Measurements from ENCODE around the gene MAU2. TPM values are rescaled to one million over a fixed set of nuclear protein-coding genes. Genes with fewer than 3 reads are reported as not detected.
"Not testable (repeated sequence)": the region's sequence is repeated elsewhere in the genome, so short reads cannot be mapped to it uniquely, and the experiment has no call there.

MAU2 gene
- total RNA-seq, 2 experiments from 2014 or later: 103 to 105 TPM

DNA sequence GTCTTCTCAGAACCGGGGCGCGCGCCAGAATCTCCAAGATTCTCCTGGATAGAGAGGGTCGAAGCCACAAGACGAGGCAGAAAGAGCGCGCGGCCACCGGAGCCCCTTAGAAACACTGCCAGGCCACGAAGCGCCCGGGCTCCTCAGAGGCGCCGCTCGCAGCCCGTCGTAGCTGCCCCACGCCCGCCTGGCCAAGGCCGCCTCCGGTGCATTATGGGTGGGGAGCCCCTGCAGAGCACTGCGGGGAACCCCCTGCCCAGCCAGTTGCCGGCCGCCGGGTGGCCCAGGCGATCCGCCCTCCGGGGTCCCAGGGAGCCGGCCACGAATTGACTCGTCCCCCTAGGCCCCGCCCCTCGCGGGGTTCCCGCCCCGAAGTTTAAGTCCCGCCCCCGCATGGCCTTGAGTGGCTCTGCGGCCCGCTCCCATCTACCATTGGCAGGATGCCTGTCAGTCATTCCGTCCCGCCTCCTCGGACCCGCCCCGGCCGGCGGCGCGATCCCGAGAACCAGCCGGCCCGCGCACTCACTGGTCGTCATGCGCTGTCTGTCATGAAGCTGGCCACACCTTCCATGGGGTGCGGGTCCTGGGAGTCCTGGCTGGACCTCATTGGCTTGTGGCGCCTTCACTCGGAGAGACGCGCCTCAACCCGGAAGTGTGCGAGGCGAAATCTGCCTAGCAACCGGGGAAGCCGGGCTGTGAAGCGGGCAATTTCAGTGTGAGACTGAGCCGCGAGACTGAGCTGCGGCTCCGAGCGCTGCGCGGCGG is 64.7 kb downstream of the MAU2 start:
- Mint-ChIP-seq H3K4me1 (peaks cover 35% of the 10 kb centered on the region), H3K36me3 (peaks cover 17% of the 10 kb centered on the region), H3K4me3 (peak overlapping the region; percentile 89), H3K27ac (peak overlapping the region; percentile 93), H3K9me3 (no peaks in the 10 kb centered on the region), H3K27me3 (no peaks in the 10 kb centered on the region)
- POLR2A ChIA-PET: interaction anchor here (0.8 to 1.9 kb wide), 11 partner anchors 8 to 182 kb away, joined by 3 to 19 read pairs (median 4); partner anchors contain the start of gene GATAD2A
- DNase-seq: peak; percentile 99
- ATAC-seq (ENCODE audit: low read depth): peak; percentile 95

DNA sequence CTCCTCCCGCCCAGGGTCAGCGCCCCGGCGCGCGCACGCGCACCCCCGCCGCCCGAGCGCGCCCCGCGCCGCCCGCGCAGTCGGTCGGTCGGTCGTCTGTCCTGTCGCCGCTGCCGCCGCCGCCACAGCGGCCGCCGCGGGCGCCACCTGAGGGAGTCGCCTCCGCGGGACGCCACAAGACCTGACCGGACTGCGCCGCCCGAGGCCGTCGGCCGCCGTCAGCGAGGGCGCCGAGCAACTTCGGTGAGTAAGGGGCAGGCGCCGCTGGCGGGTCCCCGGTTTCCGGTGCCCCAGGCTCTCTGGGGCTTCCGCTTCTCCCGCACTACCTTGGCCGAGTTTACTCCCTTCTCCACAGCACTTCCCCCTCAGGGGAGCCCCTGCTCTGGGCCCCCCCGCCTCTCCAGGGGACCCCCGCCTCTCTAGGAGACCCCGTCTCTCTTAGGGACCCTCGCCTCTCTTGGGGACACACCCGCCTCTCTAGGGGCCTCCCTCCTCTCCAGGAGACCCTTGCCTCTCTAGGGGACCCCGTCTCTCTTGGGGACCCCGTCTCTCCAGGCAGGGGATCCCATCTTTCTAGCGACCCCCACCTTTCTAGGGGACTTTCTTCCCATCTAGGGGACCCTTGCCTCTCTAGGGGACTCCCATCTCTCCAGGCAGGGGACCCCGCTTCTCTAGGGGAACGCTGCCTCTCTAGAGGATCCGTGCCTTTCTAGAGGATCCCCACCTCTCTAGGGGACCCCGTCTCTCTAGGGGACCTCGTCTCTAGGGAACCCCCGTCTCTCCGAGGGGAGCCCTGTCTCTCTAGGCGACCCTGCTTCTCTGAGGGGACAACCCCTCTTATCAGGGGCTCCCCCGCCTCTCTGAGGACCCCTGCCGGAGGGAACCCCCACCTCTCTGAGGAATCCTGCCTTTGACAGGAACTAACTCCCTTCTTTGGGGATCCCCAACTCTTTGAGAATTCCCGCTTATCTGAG is 65.6 kb downstream of the MAU2 start:
- H3K4me1 Mint-ChIP-seq: peaks cover 41% of the 10 kb centered on the region
- no peaks in the 10 kb centered on the region for H3K9me3 Mint-ChIP-seq
- peaks cover 23% of the 10 kb centered on the region for H3K36me3 Mint-ChIP-seq
- H3K4me3 Mint-ChIP-seq: peak overlapping the region; percentile 89
- ATAC-seq (ENCODE audit: low read depth) (peak; percentile 28), DNase-seq (no peak)
- peak overlapping the region; percentile 96 for H3K27ac Mint-ChIP-seq
- POLR2A ChIA-PET: interaction anchor here (0.8 to 1.9 kb wide), 10 partner anchors 9 to 125 kb away, joined by 3 to 19 read pairs (median 5); partner anchors contain the start of gene GATAD2A
- no peaks in the 10 kb centered on the region for H3K27me3 Mint-ChIP-seq

DNA sequence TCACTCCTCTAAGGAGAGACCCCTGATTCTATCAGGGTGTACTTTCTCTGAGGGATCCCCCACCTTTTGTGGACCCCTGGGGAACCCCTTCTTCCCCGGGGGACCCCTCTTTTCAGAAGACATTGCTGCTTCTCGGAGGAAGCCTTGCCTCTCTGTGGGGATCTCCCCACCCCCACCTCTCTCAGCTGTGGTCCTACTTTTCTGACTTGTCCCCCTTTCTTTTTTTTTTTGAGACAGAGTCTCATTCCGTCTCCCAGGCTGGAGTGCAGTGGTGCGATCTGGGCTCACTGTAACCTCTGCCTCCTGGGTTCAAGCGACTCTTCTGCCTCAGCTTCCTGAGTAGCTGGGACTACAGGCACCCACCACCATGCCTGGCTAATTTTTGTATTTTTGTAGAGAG is 66.5 kb downstream of the MAU2 start:
- H3K9me3 Mint-ChIP-seq: no peaks in the 10 kb centered on the region
- no peaks in the 10 kb centered on the region for H3K27me3 Mint-ChIP-seq
- peak overlapping the region; percentile 89 for H3K4me3 Mint-ChIP-seq
- peaks cover 23% of the 10 kb centered on the region for H3K36me3 Mint-ChIP-seq
- peaks cover 44% of the 10 kb centered on the region for H3K4me1 Mint-ChIP-seq
- peak overlapping the region; percentile 96 for H3K27ac Mint-ChIP-seq
- no peak for ATAC-seq (ENCODE audit: low read depth)
- POLR2A ChIA-PET: interaction anchor here (1.1 kb wide), 1 partner anchor 14 kb away, joined by 4 read pairs; no protein-coding TSS in a partner anchor
- no peak for DNase-seq

DNA sequence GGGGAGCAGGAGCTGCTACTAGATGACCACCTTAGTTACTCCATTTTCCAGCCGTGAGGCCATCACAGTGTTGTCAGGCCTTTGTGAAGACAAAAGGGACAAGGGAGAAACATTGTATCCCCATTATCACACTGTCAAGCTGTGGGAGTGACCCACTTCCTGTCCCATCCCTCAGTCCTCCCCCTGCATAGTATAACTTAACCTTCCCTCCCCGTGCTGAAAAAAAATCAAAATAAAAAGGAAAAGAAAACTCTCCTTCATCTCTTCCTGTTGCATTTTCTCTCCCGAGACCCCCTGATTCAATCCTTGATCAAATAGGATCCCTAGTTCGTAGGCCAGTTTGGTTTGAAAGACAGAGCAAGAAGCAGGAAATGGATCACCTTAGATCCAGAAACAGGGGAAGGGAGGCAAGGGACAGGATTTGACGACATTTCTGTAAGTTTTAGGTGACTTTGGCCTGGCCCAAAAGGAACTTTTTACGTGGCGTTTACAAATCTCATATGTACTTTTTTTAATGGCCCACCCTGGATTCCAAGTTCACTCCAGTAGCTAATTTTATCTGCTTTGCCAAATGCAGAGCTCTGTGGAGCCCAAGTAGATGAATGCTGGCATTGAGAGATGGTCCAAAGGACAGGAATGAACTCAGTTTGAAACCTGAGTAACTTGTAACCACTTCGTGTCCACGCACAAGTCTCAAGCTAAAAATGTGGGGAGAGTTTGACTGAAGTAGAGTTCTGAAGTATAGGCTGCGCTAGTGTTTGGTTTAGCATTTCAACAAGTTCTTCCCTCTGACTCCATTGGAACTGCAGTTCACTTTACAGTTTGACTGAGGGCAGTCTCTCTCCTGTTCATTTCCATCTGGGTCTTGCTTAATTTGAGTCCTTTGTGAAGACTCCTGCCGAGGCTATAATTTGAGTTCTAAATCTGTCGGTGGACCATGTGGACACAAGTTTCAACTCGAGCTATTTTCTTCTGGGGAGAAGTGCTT is 68.2 kb downstream of the MAU2 start:
- H3K4me3 Mint-ChIP-seq: peak overlapping the region; percentile 89
- no peaks in the 10 kb centered on the region for H3K27me3 Mint-ChIP-seq
- POLR2A ChIA-PET: interaction anchor here (0.8 to 1.6 kb wide), 4 partner anchors 8 to 101 kb away, joined by 3 to 6 read pairs (median 4); partner anchors contain the start of gene GATAD2A
- peak overlapping the region; percentile 96 for H3K27ac Mint-ChIP-seq
- H3K9me3 Mint-ChIP-seq: no peaks in the 10 kb centered on the region
- peaks cover 52% of the 10 kb centered on the region for H3K4me1 Mint-ChIP-seq
- DNase-seq (no peak), ATAC-seq (ENCODE audit: low read depth) (no peak)
- peaks cover 23% of the 10 kb centered on the region for H3K36me3 Mint-ChIP-seq

DNA sequence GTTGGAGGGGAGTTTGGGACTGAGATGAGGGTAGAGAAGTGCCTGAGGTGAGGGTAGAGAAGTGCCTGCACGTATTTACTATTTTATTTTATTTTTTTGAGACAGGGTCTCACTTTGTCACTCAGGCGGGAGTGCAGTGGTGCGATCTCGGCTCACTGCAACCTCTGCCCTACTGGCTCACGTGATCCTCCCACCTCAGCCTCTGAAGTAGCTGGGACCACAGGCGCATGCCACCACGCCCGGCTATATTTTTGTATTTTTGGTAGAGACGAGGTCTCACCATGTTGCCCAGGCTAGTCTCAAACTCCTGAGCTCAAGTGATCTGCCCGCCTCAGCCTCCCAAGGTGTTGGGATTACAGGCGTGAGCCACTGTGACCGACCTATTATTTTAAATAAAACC is 69.1 kb downstream of the MAU2 start:
- Mint-ChIP-seq H3K4me3 (peak overlapping the region; percentile 89), H3K4me1 (peaks cover 58% of the 10 kb centered on the region), H3K36me3 (peaks cover 23% of the 10 kb centered on the region), H3K27ac (peak overlapping the region; percentile 17)
- POLR2A ChIA-PET: interaction anchor here (0.8 kb wide), 1 partner anchor 17 kb away, joined by 3 read pairs; no protein-coding TSS in a partner anchor
- not testable (repeated sequence) for DNase-seq; ATAC-seq (ENCODE audit: low read depth); H3K27me3 Mint-ChIP-seq; H3K9me3 Mint-ChIP-seq

DNA sequence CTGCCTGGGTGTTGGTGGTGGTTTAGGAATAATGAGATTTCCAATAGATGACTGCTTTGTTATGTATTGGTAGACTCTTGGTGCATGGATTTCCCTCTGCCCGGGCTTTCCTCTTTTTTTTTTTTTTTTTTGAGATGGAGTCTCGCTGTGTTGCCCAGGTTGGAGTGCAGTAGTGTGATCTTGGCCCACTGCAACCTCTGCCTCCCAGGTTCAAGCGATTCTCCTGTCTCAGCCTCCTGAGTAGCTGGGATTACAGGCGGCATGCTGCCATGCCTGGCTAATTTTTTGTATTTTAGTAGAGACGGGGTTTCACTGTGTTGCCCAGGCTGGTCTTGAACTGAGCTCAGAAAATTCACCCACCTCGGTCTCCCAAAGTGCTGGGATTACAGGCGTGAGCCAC is 73.7 kb downstream of the MAU2 start:
- not testable (repeated sequence) for ATAC-seq (ENCODE audit: low read depth); DNase-seq; H3K9me3 Mint-ChIP-seq; H3K27me3 Mint-ChIP-seq
- peaks cover 40% of the 10 kb centered on the region for H3K4me1 Mint-ChIP-seq
- POLR2A ChIA-PET: interaction anchor here (3.4 kb wide), 1 partner anchor 11 kb away, joined by 19 read pairs; the partner anchor contains the start of gene GATAD2A
- H3K4me3 Mint-ChIP-seq: peak overlapping the region; percentile 51
- H3K27ac Mint-ChIP-seq: peak overlapping the region; percentile 76
- H3K36me3 Mint-ChIP-seq: peaks cover 12% of the 10 kb centered on the region

DNA sequence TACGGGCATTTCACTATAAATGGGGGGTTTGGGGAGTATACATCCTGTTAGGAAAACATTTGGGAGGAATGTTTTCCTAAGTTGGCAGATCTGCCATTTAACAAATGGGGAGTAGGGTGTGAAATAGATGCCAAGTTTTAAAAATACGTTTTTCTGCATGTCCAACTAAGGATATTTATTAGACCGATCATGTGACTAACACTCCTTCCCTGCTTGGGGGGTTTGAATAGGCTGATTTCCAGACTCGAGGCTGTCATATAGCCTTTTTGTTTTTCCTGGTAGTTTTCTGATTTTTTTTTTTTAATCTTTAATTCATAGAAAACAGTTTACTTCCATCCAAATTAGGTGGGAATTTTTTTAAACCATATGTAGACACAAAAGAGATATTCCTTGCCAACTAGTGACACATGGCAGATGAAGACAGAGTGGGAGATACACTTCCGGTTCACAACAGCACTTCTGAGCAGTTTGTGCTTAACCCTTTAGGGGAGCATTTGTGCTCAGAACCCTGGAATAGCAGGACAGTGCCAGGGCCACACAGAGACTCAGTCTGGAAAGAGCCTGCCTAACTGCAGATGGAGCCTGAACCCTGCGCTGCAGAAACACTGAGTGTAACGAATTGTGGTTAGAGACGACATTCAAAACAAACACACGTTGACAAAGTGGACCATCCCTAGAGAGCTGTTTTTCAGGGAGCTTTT is 79.3 kb downstream of the MAU2 start:
- no peaks in the 10 kb centered on the region for H3K36me3 Mint-ChIP-seq
- no peak overlapping the region for H3K27ac Mint-ChIP-seq
- POLR2A ChIA-PET: interaction anchor here (0.6 to 1.2 kb wide), 2 partner anchors 18 to 20 kb away, joined by 3 to 4 read pairs; no protein-coding TSS in a partner anchor
- DNase-seq (no peak), ATAC-seq (ENCODE audit: low read depth) (no peak)
- H3K27me3 Mint-ChIP-seq: no peaks in the 10 kb centered on the region
- peaks cover 22% of the 10 kb centered on the region for H3K4me1 Mint-ChIP-seq
- no peak overlapping the region for H3K4me3 Mint-ChIP-seq
- no peaks in the 10 kb centered on the region for H3K9me3 Mint-ChIP-seq

DNA sequence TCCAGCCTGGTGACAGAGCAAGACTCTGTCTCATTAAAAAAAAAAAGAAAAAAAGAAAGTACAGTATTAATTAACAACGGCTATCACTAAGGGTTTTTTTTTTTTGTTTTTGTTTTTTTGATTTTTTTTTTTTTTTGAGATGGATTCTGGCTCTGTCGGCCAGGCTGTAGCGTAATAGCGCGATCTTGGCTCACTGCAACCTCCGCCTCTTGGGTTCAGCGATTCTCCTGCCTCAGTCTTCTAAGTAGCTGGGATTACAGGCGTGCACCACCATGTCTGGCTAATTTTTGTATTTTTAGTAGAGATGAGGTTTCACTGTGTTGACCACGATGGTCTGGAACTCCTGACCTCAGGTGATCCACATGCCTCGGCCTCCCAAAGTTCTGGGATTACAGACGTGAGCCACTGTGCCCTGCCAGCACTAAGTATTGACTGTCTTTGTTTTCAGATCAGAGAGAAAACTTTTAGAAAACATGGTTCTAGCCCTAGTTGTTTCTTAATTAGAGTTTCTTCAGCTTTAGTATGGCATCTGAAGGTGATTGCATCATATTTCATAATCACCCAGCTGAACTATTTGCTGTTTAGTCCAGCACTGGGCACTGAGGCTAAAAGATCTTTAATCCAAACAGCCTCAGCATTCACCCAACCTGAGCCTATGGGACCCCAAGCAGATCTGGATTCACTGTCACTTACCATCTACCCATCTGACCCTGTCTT is 82.2 kb downstream of the MAU2 start:
- DNase-seq: no peak
- no peaks in the 10 kb centered on the region for H3K27me3 Mint-ChIP-seq
- POLR2A ChIA-PET: interaction anchor here (2.9 kb wide), 1 partner anchor 18 kb away, joined by 19 read pairs; no protein-coding TSS in a partner anchor
- peaks cover 37% of the 10 kb centered on the region for H3K4me1 Mint-ChIP-seq
- H3K27ac Mint-ChIP-seq: peak overlapping the region; percentile 24
- H3K36me3 Mint-ChIP-seq: peaks cover 3% of the 10 kb centered on the region
- ATAC-seq (ENCODE audit: low read depth): no peak
- no peaks in the 10 kb centered on the region for H3K9me3 Mint-ChIP-seq
- H3K4me3 Mint-ChIP-seq: no peak overlapping the region

DNA sequence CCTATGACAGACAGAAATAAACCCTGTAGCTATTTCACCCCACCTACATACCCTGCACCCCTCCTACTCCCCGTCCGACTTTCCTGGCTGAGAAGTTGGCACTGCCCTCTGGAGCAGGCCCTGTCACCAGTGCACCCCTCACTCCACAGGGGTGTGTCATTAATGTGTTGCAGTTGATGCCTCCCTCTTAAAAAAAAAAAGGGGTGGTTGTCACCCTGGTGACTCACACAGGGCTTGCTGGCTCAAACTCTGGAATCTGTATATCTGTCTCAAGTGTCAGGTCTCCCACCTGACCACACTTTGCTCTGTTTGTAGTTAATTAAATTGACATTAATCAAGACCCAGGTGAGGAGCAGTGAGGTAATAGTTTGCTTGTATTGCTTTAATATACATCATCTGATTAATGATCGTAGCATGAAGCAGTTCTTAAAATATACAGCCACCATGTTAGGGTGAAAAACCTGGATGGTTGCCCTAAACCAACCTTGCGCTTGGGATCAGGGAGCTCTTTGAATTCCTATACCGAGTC is 82.8 kb downstream of the MAU2 start:
- H3K27ac Mint-ChIP-seq: peak overlapping the region; percentile 24
- H3K4me3 Mint-ChIP-seq: no peak overlapping the region
- H3K36me3 Mint-ChIP-seq: peaks cover 3% of the 10 kb centered on the region
- H3K4me1 Mint-ChIP-seq: peaks cover 42% of the 10 kb centered on the region
- ATAC-seq (ENCODE audit: low read depth) (no peak), DNase-seq (no peak)
- POLR2A ChIA-PET: interaction anchor here (2.9 kb wide), 1 partner anchor 18 kb away, joined by 19 read pairs; no protein-coding TSS in a partner anchor
- H3K9me3 Mint-ChIP-seq: no peaks in the 10 kb centered on the region
- H3K27me3 Mint-ChIP-seq: no peaks in the 10 kb centered on the region

DNA sequence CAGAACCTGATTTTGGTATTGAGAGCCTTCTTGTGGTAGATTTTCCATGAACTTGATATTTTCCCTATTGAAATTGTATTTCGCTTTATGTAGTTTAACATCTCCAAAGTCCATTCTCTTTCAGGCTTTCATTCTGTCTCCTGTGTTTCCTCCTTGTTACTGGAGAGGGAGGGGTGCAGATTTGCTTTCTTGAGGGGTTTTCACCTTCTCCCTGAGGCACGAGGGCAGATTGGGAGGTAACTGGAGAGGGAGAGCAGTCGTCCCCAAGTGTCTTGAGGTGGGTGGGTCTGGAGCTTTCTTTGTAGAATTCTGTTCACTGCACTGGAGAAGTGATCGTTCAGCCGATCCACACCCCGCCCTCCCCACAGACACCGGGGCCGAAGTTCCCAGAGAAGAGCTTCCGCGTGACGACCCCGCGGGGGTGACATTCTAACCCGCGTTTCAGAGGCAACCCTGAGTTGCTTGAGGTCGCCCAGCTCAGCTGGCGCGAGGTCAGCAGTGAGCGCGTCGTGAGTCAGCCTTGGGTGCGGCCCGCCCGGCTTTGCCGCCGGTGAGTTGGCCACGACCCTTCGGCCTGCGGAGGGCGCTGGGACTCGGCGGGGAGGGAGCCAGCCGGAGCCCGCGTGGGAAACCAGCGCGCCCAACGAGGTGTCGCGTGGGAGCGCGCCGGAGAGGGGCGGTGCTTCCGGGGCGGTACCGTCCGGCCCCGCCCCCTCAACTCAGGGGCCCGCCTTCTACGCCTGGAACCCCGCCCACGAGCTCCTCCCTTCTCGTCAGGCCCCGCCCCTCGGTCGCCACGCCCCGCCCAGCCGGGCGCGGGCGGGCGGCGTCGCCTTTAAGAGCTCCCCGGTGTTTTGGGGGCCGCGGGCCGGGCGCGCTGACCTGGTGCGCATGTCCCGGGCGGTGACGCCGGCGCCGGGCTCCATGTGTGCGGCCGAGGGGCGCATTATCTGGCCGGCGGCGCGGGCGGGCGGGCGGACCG is 84.5 kb downstream of the MAU2 start, which contains the start of gene GATAD2A:
TSS of gene GATAD2A (plus strand) at position 797 of the 982 bp plus-strand sequence. CDS start 59,671 bp downstream, outside the sequence.
- ATAC-seq (ENCODE audit: low read depth): peak; percentile 75
- Mint-ChIP-seq H3K9me3 (no peaks in the 10 kb centered on the region), H3K36me3 (peaks cover 6% of the 10 kb centered on the region), H3K27ac (peak within 1 kb of the TSS; percentile 95), H3K27me3 (no peaks in the 10 kb centered on the region), H3K4me3 (peak within 1 kb of the TSS; percentile 98), H3K4me1 (peaks cover 53% of the 10 kb centered on the region)
- DNase-seq: peak; percentile 98
- POLR2A ChIA-PET: interaction anchor here (0.5 to 3.1 kb wide), 20 partner anchors 9 to 1852 kb away, joined by 3 to 37 read pairs (median 5); partner anchors contain the start of genes NDUFA13 and TSSK6
